Stimulated activated CD8-positive, alpha-beta memory T cell treated with anti-CD3 and anti-CD28 coated beads, Interleukin-2, amount 100 ng/mL, for 48 hours (primary cell): Measurements from ENCODE around the gene SCAF4.
"Not testable (repeated sequence)": the region's sequence is repeated elsewhere in the genome, so short reads cannot be mapped to it uniquely, and the experiment has no call there.

ENCODE experiments used
- DNase-seq, 2 donors: peaks; one replicate each; pipeline ENCODE4 v3.0.0-alpha.2; 2020; ENCODE audit warnings: low read depth in 2 of 2

The SCAF4 gene

GRCh38 chr21:31644643-31645042 lies 87.3 kb downstream of the SCAF4 start:
- no peak for DNase-seq

GRCh38 chr21:31641416-31641922 lies 90.4 kb downstream of the SCAF4 start:
- DNase-seq: no peak

GRCh38 chr21:31636874-31637273 lies 95.0 kb downstream of the SCAF4 start:
- no peak for DNase-seq

GRCh38 chr21:31634993-31635392 lies 96.9 kb downstream of the SCAF4 start:
- no peak for DNase-seq

- not testable (repeated sequence) for DNase-seq
Observed at GRCh38 chr21:31631881-31632280, 100.0 kb downstream of the SCAF4 start.

GRCh38 chr21:31629972-31630711 lies 101.8 kb downstream of the SCAF4 start:
- DNase-seq: no peak

- no peak for DNase-seq
Observed at GRCh38 chr21:31624961-31625491, 106.9 kb downstream of the SCAF4 start.

- DNase-seq: no peak
Observed at GRCh38 chr21:31624181-31624580, 107.7 kb downstream of the SCAF4 start.

- no peak for DNase-seq
Observed at GRCh38 chr21:31623664-31624063, 108.3 kb downstream of the SCAF4 start.

- no peak for DNase-seq
Observed at GRCh38 chr21:31622397-31622796, 109.5 kb downstream of the SCAF4 start.
